Activated naive CD8-positive, alpha-beta T cell treated with anti-CD3 and anti-CD28 coated beads, Interleukin-2, amount 10 ng/mL, durations not matched to agents 7 days and 5 days (primary cell): ENCODE results near the gene KMO. TPM values are rescaled to one million over a fixed set of nuclear protein-coding genes. Genes with fewer than 3 reads are reported as not detected.

Source experiments
- ATAC-seq: fragments of 150-1000 bp; cut with Tn5 transposase; one replicate; pipeline ENCODE4 v1.10.0; 2021; ENCODE audit warnings: low read depth, moderate library complexity
- POLR2A ChIA-PET: fragments of 350-600 bp; sonication (Branson Sonifier 250); formaldehyde crosslinking; loops from one replicate; lab custom pipeline; 2021; ENCODE audit warnings: antibody characterized with exemption; lab: Charles Lee
- DNase-seq: peaks from one replicate; pipeline ENCODE4 v3.0.0; 2021
- H3K27ac Mint-ChIP-seq: one replicate; pipeline ENCODE4 v1.8.0; 2022; ENCODE audit warnings: mild to moderate bottlenecking, mixed read lengths
- H3K27me3 Mint-ChIP-seq: one replicate; pipeline ENCODE4 v1.8.0; 2022; ENCODE audit warnings: mild to moderate bottlenecking, moderate library complexity, mixed read lengths
- H3K36me3 Mint-ChIP-seq: one replicate; pipeline ENCODE4 v1.8.0; 2021; ENCODE audit warnings: mild to moderate bottlenecking, mixed read lengths
- H3K4me1 Mint-ChIP-seq: one replicate; pipeline ENCODE4 v1.8.0; 2021; ENCODE audit warnings: mixed read lengths
- H3K4me3 Mint-ChIP-seq: one replicate; pipeline ENCODE4 v1.8.0; 2022; ENCODE audit warnings: mild to moderate bottlenecking, moderate library complexity, mixed read lengths
- H3K9me3 Mint-ChIP-seq: one replicate; pipeline ENCODE4 v1.8.0; 2021; ENCODE audit warnings: mixed read lengths
- total RNA-seq, 2 experiments: library from RNA; stranded (reverse); gene quantifications; one replicate each; pipeline ENCODE4 v1.2.3, GENCODE V29; 2021

The KMO gene
- total RNA-seq, 2 experiments from 2014 or later = 0.25 TPM; not detected in 1

DNA sequence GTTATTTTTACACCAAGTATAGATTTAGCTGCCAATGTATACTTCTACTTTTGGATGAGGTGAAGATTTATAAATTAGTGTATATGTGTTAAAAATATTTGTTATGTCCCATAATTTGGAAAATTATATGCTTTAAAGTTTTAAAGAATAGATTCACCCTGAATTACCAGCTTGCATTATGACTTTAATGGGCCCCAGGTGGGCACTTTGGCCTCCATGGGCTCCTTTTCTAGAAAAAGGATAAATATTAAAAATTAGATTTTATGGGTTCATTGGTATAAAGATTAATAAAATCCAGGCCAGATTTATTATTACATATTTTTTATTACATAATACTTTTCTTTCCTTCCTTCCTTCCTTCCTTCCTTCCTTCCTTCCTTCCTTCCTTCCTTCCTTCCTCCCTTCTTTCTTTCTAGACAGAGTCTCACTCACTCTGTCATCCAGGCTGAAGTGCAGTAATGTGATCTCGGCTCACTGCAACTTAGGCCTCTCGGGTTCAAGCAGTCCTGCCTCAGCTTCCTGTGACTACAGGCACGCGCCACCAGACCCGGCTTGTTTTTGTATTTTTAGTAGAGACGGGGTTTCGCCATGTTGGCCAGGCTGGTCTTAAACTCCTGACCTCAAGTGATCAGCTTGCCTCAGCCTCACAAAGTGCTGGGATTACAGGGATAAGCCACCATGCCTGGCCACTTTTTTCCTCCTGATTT is 21.9 kb downstream of the KMO start:
- no peak overlapping the region for H3K4me3 Mint-ChIP-seq
- peaks cover 13% of the 10 kb centered on the region for H3K4me1 Mint-ChIP-seq
- ATAC-seq (no peak), DNase-seq (no peak)
- H3K27ac Mint-ChIP-seq = no peak overlapping the region
- peaks cover 2% of the 10 kb centered on the region for H3K36me3 Mint-ChIP-seq
- POLR2A ChIA-PET = no interaction called here
- H3K27me3 Mint-ChIP-seq = no peaks in the 10 kb centered on the region
- H3K9me3 Mint-ChIP-seq = peaks cover 3% of the 10 kb centered on the region

DNA sequence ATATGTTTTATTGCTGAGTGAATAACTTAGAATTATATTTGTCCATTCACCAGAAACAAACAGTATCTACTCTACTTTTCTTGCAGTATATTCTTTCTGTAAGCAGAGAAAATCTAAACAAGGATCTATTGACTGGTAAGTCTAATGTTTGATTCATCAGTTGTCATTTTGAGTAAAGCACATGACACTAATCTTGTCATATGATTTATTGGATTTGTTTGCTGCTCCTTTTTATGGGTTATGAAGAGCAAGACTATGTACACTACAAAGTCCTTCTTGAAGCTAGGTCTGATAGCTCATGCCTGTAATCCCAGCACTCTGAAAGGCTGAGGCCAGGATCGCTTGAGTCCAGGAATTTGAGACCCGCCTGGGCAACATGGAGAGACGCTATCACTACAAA is 23.3 kb downstream of the KMO start:
- DNase-seq (no peak), ATAC-seq (no peak)
- Mint-ChIP-seq H3K4me1 (peaks cover 13% of the 10 kb centered on the region), H3K27me3 (no peaks in the 10 kb centered on the region), H3K27ac (no peak overlapping the region), H3K36me3 (peaks cover 2% of the 10 kb centered on the region), H3K9me3 (peaks cover 3% of the 10 kb centered on the region), H3K4me3 (no peak overlapping the region)
- POLR2A ChIA-PET = no interaction called here

DNA sequence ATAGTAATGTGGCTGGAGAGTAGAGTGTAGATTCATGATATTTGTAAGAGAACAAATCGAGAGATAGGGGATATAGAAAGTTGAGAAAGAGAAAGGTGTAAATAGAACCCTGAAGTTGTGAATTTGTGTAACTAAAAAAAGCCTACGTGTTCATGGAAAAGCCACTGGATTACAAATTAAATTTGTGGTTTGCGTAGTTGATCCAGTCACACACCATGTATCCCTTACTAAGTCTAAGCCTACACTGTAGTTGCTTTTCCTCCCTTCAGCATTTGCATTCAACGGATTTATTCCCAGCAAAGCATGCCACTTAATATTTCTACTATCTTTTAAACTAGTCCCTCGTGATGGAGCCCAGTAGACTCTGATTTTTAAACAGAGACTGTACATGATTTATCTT is 24.9 kb downstream of the KMO start:
- no peaks in the 10 kb centered on the region for H3K27me3 Mint-ChIP-seq

DNA sequence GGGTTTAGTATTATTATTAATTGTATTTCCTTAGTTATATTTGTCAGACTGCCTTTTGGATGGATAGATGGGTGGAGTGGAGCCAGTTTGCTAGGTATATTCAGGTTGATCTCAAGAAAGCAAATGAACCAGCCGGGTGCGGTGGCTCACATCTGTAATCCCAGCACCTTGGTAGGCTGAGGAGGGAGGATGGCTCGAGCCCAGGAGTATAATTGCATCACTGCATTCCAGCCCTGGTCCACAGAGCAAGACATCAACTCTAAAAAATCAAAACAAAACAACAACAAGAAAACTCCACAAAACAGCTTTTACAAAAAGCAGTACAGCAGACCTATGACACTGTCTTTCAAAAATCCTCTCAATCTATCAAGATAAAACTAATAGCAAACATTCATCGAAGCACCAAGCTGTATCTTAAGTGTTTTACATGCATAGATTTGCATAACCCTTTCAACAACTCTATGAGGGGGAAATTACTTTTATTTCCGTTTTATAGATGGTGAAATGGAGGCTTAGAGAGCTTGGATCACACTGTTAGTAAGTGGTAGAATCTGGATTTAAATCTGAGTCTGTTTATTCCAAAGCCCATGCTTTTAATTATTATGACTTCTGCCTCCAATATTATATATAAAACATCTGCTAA is 25.5 kb downstream of the KMO start:
- Mint-ChIP-seq H3K27me3 (no peaks in the 10 kb centered on the region), H3K36me3 (peaks cover 1% of the 10 kb centered on the region), H3K27ac (no peak overlapping the region), H3K4me1 (peaks cover 1% of the 10 kb centered on the region), H3K9me3 (peaks cover under 1% of the 10 kb centered on the region), H3K4me3 (no peak overlapping the region)
- no peak for DNase-seq
- POLR2A ChIA-PET = no interaction called here
- no peak for ATAC-seq

More for the DNA sequence above, 24.9 kb downstream of the KMO start:
- peaks cover 2% of the 10 kb centered on the region for H3K36me3 Mint-ChIP-seq
- ATAC-seq (no peak), DNase-seq (no peak)
- no peak overlapping the region for H3K4me3 Mint-ChIP-seq
- peaks cover 6% of the 10 kb centered on the region for H3K4me1 Mint-ChIP-seq
- H3K27ac Mint-ChIP-seq = no peak overlapping the region
- POLR2A ChIA-PET = no interaction called here
- H3K9me3 Mint-ChIP-seq = peaks cover 2% of the 10 kb centered on the region

DNA sequence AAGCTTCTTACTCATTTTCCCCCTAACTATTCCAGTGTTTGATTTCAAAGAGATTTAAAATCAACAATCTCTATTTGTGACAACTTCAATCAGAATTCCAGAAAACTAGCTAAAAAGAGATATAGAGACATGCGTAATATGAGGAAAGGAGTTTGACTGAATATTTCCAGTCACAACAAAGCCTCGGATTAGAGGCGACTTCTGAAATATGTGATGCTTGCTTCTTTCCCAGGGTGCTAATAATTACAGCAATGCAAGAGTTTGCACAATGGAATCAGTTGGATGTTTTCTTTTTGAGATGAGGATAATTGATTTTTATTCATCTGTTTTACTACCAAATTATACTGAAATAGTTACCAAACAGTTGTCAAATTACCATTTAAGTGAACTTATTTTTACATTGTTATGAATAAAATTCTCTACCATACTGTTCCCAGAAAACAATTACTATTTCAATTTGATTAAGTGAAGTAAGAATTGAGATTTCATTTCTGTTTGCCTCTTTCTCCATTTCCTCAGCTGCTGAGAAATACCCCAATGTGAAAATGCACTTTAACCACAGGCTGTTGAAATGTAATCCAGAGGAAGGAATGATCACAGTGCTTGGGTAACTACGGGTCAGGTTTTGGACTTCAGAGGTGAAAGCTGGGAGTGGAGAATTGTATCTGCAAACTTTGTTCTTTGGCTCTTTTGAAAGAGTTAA is 28.1 kb downstream of the KMO start:
- ATAC-seq (no peak), DNase-seq (no peak)
- Mint-ChIP-seq H3K4me3 (no peak overlapping the region), H3K4me1 (peaks cover 1% of the 10 kb centered on the region), H3K27me3 (no peaks in the 10 kb centered on the region), H3K9me3 (no peaks in the 10 kb centered on the region), H3K27ac (no peak overlapping the region), H3K36me3 (no peaks in the 10 kb centered on the region)
- POLR2A ChIA-PET = no interaction called here

DNA sequence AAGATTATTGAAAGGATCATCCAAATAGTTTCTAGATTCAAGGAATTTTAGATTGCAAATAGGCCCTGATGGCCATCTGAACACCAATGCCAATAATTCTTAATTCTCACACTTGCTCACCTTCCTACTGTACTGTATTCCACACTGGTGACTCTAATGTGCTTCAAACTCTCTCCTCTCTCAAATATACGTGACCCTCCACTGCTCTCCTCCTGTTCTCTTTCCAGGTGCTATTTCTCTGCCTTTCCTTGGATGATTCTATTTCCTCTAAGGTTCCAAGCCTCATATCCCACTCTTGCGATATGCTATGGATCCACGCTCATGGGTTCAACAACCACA is 28.6 kb downstream of the KMO start:
- H3K36me3 Mint-ChIP-seq = no peaks in the 10 kb centered on the region
- DNase-seq (no peak), ATAC-seq (no peak)
- H3K4me3 Mint-ChIP-seq = no peak overlapping the region
- H3K27ac Mint-ChIP-seq = no peak overlapping the region
- POLR2A ChIA-PET = no interaction called here
- H3K27me3 Mint-ChIP-seq = no peaks in the 10 kb centered on the region
- H3K4me1 Mint-ChIP-seq = peaks cover 1% of the 10 kb centered on the region
- H3K9me3 Mint-ChIP-seq = no peaks in the 10 kb centered on the region

DNA sequence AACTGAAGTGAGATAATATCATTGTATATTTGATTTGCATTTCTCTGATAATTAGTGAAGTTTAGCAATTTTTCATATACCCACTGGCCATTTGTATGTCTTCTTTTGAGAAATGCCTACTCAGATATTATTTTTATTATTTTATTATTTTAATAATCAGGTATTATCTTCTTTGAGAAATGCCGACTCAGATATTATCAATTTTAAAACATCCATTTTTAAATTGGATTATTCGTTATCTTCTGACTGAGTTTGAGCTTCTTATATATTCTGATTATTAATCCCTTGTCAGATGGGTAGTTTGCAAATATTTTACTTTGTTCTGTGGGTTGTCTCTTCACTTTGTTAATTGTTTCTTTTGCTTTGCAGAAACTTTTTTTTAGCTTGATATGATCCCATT is 37.7 kb downstream of the KMO start:
- Mint-ChIP-seq H3K4me3 (no peak overlapping the region), H3K27me3 (peaks cover 21% of the 10 kb centered on the region), H3K4me1 (no peaks in the 10 kb centered on the region), H3K27ac (no peak overlapping the region), H3K9me3 (peaks cover 2% of the 10 kb centered on the region), H3K36me3 (no peaks in the 10 kb centered on the region)
- ATAC-seq (no peak), DNase-seq (no peak)
- POLR2A ChIA-PET = no interaction called here

DNA sequence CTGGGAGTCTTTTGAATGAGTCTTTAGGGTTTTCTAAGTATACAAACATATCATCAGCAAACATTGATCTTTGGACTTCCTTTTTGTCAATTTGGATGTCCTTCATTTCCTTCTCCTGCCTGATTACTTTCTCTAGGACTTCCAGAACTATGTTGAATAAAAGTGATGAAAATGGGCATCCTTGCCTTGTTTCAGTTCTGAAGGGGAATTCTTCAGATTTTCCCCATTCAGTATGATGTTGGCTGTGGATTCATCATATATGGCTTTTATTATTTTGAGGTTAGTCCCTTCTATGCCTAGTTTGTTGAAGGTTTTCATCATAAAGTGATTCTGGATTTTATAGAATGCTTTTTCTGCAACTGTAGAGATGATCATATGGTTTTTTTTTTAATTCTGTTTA is 42.0 kb downstream of the KMO start:
- H3K27ac Mint-ChIP-seq = no peak overlapping the region
- no peak for DNase-seq
- peaks cover 2% of the 10 kb centered on the region for H3K36me3 Mint-ChIP-seq
- ATAC-seq = no peak
- POLR2A ChIA-PET = no interaction called here
- H3K4me1 Mint-ChIP-seq = peaks cover 3% of the 10 kb centered on the region
- H3K27me3 Mint-ChIP-seq = peaks cover 30% of the 10 kb centered on the region
- no peak overlapping the region for H3K4me3 Mint-ChIP-seq
- peaks cover 6% of the 10 kb centered on the region for H3K9me3 Mint-ChIP-seq

DNA sequence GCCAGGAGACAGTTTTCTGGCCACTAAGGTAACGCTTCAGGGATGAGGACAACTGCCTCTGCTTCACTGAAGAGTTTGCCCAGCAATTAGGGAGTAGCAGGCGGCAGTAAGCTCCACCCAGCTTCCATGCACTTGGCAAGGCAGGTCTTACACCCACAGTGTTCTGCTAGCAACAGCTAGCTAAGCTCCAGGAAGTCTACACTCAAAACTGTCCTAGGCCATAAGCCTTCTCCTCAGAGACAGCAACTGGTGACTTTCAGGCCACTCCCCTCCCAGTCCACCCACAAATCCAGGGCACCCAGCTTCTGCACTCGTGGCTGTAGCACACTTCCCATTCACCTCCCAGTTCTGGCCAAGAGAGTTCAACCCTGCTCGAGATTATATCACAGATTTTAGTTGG is 47.3 kb downstream of the KMO start:
- Mint-ChIP-seq H3K27me3 (peaks cover 12% of the 10 kb centered on the region), H3K4me3 (no peak overlapping the region), H3K9me3 (peaks cover 4% of the 10 kb centered on the region), H3K27ac (no peak overlapping the region), H3K4me1 (peaks cover 3% of the 10 kb centered on the region), H3K36me3 (peaks cover 2% of the 10 kb centered on the region)
- POLR2A ChIA-PET = no interaction called here
- ATAC-seq = no peak
- DNase-seq = no peak

DNA sequence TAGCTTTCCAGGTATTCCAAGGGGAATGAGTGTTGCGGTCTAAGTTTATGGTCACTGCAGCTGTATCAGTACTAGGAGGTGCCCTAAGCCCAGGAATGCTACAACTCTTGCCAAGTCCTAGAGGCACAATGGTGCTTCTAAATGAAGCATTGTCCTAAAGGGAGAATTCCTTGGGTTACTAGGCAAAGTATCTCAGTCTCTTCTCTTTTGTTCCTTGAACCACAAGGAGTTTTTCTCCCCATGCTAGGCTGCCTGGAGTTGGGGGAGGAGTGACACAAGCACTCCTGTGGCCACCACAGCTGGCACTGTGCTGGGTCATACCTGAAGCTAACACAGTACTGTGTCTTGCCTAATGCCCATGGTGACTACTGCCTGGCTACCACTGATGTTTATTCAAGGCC is 50.7 kb downstream of the KMO start:
- H3K4me3 Mint-ChIP-seq = no peak overlapping the region
- ATAC-seq = no peak
- POLR2A ChIA-PET = no interaction called here
- peaks cover 2% of the 10 kb centered on the region for H3K9me3 Mint-ChIP-seq
- no peak overlapping the region for H3K27ac Mint-ChIP-seq
- H3K4me1 Mint-ChIP-seq = no peaks in the 10 kb centered on the region
- H3K27me3 Mint-ChIP-seq = peaks cover 2% of the 10 kb centered on the region
- H3K36me3 Mint-ChIP-seq = no peaks in the 10 kb centered on the region
- no peak for DNase-seq

DNA sequence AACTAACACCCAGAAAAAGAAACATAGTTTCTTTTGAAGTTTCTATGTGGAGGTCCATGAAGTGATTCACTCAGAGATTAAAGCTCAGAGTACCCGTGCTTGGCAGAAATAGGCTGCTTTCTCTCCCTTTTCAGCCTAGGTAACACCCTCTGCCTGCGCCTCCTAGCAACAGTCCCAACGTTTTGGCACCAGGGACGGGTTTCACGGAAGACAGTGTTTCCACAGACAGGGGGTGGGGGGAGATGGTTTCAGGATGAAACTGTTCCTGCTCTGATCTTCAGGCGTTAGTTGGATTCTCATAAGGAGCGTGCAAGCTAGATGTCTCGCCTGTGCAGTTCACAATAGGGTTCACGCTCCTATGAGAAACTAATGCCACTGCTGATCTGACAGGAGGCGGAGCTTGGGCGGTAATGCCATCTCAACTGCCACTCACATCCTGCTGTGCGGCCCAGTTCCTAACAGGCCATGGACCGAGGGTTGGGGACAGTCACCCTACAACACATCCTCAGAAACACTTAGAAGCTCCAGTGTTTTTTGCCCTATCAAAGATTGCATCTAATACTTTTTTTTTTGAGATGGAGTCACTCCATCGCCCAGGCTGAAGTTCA is 54.8 kb downstream of the KMO start:
- DNase-seq (no peak), ATAC-seq (no peak)
- Mint-ChIP-seq H3K36me3 (no peaks in the 10 kb centered on the region), H3K4me3 (no peak overlapping the region), H3K27me3 (no peaks in the 10 kb centered on the region), H3K27ac (no peak overlapping the region), H3K9me3 (no peaks in the 10 kb centered on the region), H3K4me1 (no peaks in the 10 kb centered on the region)
- POLR2A ChIA-PET = no interaction called here

DNA sequence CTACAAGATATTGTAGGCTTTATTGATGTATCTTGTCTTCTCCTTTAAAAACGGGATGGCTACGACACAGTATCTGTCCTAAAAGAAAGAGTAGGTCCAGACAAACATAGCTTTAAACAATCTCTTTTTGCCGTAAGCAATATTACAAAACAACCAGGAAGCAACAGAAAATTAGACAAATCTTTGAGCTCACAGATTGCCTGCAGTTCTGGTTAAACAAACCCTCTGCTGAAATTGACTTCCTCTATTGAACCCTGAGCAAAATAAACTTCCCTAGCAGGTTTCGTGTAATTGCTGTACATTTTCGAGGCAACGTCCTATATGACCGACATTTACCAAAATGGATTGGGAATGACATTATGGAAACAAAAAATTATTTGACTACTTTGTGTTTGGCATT is 57.3 kb downstream of the KMO start:
- H3K4me1 Mint-ChIP-seq = no peaks in the 10 kb centered on the region
- H3K9me3 Mint-ChIP-seq = no peaks in the 10 kb centered on the region
- ATAC-seq = no peak
- peaks cover 3% of the 10 kb centered on the region for H3K36me3 Mint-ChIP-seq
- H3K27ac Mint-ChIP-seq = no peak overlapping the region
- POLR2A ChIA-PET = no interaction called here
- DNase-seq = no peak
- no peaks in the 10 kb centered on the region for H3K27me3 Mint-ChIP-seq
- no peak overlapping the region for H3K4me3 Mint-ChIP-seq

DNA sequence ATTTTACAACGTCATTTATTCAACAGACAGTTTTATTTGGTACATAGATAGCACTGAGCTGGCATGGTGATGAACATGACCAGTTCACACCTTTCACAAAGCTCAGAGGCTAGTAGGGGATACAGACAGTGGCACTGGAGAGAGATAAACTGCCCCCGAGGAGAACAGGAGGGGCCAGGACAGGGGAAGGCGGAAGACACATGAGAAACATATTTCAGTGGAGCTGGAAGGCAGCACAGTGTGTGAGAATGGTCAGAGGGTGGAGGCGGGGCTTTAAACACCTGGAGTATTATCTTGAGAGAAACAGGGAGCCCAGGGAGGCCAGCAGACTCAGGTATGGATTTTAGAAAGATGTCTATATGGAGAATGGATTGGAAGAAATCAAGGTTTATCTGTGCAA is 58.5 kb downstream of the KMO start:
- no peak overlapping the region for H3K27ac Mint-ChIP-seq
- no peaks in the 10 kb centered on the region for H3K27me3 Mint-ChIP-seq
- POLR2A ChIA-PET = interaction anchor here (0.7 kb wide), 1 partner anchor 393 kb away, joined by 5 read pairs; no protein-coding TSS in a partner anchor
- H3K4me1 Mint-ChIP-seq = no peaks in the 10 kb centered on the region
- ATAC-seq = no peak
- no peaks in the 10 kb centered on the region for H3K9me3 Mint-ChIP-seq
- H3K4me3 Mint-ChIP-seq = no peak overlapping the region
- no peak for DNase-seq
- peaks cover 3% of the 10 kb centered on the region for H3K36me3 Mint-ChIP-seq
